Panc1 (cell line): ENCODE results near the gene DNAJA1. TPM values are rescaled to one million over a fixed set of nuclear protein-coding genes. Genes with fewer than 3 reads are reported as not detected.

Experiments used
- ATAC-seq: fragments of 200-7000 bp; cut with Tn5 transposase; 2 replicates; pipeline ENCODE4 v1.9.1; 2020; ENCODE audit warnings: mild to moderate bottlenecking, moderate library complexity
- BruUV-seq: library from RNA; stranded (reverse); fragments of 400-500 nt; replicated peaks from 2 replicates; lab custom pipeline; 2021; lab: Mats Ljungman, UMichigan
- CTCF ChIA-PET: fragments of 300-600 bp; sonication (Branson Sonifier 250); formaldehyde crosslinking; loops from one replicate; lab custom pipeline; 2022; ENCODE audit warnings: antibody characterized with exemption; lab: Charles Lee
- POLR2A ChIA-PET: fragments of 300-600 bp; sonication (Branson Sonifier 250); formaldehyde crosslinking; loops from one replicate; lab custom pipeline; 2022; ENCODE audit warnings: antibody characterized with exemption; lab: Charles Lee
- DNase-seq: peaks from one replicate; pipeline ENCODE4 v3.0.0-alpha.2; 2010; ENCODE audit warnings: low read depth, low spot score
- H3K27ac ChIP-seq: 2 replicates; pipeline ENCODE4 v1.5.1; 2011; ENCODE audit warnings: mild to moderate bottlenecking, low read length, inconsistent platforms
- H3K27me3 ChIP-seq: fragments of 200-500 bp; sonication (Bioruptor generic); 2 replicates; pipeline ENCODE4 v1.6.0; 2014; ENCODE audit warnings: low read length, inconsistent platforms; ENCODE audit not compliant: control insufficient read depth, insufficient read depth
- H3K36me3 ChIP-seq: fragments of 200-500 bp; sonication (Bioruptor generic); 2 replicates; pipeline ENCODE4 v1.5.1; 2014; ENCODE audit warnings: inconsistent platforms, mild to moderate bottlenecking, low read length, moderate library complexity; ENCODE audit not compliant: control insufficient read depth, insufficient read depth
- H3K4me1 ChIP-seq: 2 replicates; pipeline ENCODE4 v1.5.1; 2011; ENCODE audit warnings: inconsistent platforms, mild to moderate bottlenecking, low read length, moderate library complexity; ENCODE audit not compliant: control insufficient read depth, insufficient read depth
- H3K4me3 ChIP-seq, 2 experiments: 2 replicates each; pipeline ENCODE4 v1.5.1; 2011 to 2012; ENCODE audit warnings: low read depth in 2 of 2, low read length in 2 of 2, mild to moderate bottlenecking in 2 of 2, inconsistent platforms in 1 of 2, moderate library complexity in 1 of 2
- H3K9me3 ChIP-seq: fragments of 200-500 bp; sonication (Bioruptor generic); 2 replicates; pipeline ENCODE4 v1.5.1; 2014; ENCODE audit warnings: low read depth, mild to moderate bottlenecking, inconsistent platforms, low read length, moderate library complexity; ENCODE audit not compliant: control insufficient read depth, insufficient read depth
- POLR2AphosphoS5 ChIP-seq: IDR thresholded peaks from 2 replicates; pipeline ENCODE4 v1.6.1; 2012; ENCODE audit warnings: mild to moderate bottlenecking, low read depth, low read length, moderate library complexity
- SIN3A ChIP-seq: IDR thresholded peaks from 2 replicates; pipeline ENCODE4 v1.6.1; 2012; ENCODE audit warnings: low read depth, mild to moderate bottlenecking, low read length, moderate library complexity, borderline replicate concordance; ENCODE audit not compliant: insufficient read depth
- TCF7L2 ChIP-seq: IDR thresholded peaks from 2 replicates; pipeline ENCODE4 v1.6.1; 2011; ENCODE audit warnings: mild to moderate bottlenecking, low read depth, low read length, inconsistent platforms
- in situ Hi-C: cut with HindIII; loops from 2 replicates; pipeline ENCODE4 v1.10.0; 2016; ENCODE audit warnings: low sequenced_read_pairs, low pct_unique_long_range_greater_than_20kb
- intact Hi-C: fragments of 100-400 bp; cut with micrococcal nuclease; formaldehyde crosslinking; loops from one replicate; pipeline ENCODE4 v1.10.0; 2022; ENCODE audit not compliant: unreplicated experiment
- total RNA-seq: library from RNA; stranded (reverse); gene quantifications from one replicate; pipeline ENCODE4 v1.2.1, GENCODE V29; 2021; ENCODE audit not compliant: unreplicated experiment
- TF ChIP-seq, protein P1 (sequence below): fragments of 450-650 bp; IDR thresholded peaks from 2 replicates; pipeline ENCODE4 v1.5.1; 2017; ENCODE audit warnings: mild to moderate bottlenecking
- TF ChIP-seq, protein P2 (sequence below), 2 experiments: IDR thresholded peaks; 2 replicates each; pipeline ENCODE4 v1.6.1; 2011 to 2012; ENCODE audit warnings: low read depth in 2 of 2, control low read depth in 1 of 2, low read length in 1 of 2, mild to moderate bottlenecking in 1 of 2, moderate library complexity in 1 of 2; ENCODE audit not compliant: insufficient read depth in 1 of 2

DNAJA1 gene
- total RNA-seq, 1 experiment from 2014 or later = 246 TPM

DNA sequence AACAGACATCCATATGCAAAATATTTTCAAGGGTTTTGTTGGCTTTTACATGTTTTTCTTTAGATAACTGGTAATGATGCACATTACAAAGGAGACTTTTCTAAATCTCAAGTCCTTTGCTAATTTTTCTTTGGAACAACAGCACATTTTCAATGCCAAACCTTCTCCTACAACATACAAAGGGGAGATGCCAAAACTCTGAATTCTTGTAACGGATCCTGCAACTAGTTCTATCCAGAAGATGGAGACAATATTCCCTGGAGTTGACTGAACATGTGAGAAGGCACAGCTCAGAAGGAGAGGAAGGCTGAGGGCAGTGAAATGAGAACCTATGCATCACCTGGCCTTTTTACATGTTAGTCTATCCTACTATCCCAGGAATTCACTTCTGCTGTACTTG is 21.0 kb downstream of the DNAJA1 start:
- in situ Hi-C loops = no loop called here
- Histone ChIP-seq H3K4me1 (peaks cover 18% of the 10 kb centered on the region), H3K4me3 (no peak overlapping the region), H3K27ac (no peak overlapping the region), H3K36me3 (peaks cover 7% of the 10 kb centered on the region; the same call in 1 of the 2 replicates), H3K27me3 (no peaks in the 10 kb centered on the region), H3K9me3 (no peaks in the 10 kb centered on the region)
- ATAC-seq (no peak), DNase-seq (no peak)
- POLR2A ChIA-PET = interaction anchor here (0.7 kb wide), 1 partner anchor 15 kb away, joined by 5 read pairs; no protein-coding TSS in a partner anchor
- BruUV-seq = no TSS peak
- intact Hi-C loops = no loop called here
- CTCF ChIA-PET = no interaction called here
- TF ChIP-seq TCF7L2 (no peak), POLR2AphosphoS5 (no peak), SIN3A (no peak)
- TF ChIP-seq, protein P1, sequence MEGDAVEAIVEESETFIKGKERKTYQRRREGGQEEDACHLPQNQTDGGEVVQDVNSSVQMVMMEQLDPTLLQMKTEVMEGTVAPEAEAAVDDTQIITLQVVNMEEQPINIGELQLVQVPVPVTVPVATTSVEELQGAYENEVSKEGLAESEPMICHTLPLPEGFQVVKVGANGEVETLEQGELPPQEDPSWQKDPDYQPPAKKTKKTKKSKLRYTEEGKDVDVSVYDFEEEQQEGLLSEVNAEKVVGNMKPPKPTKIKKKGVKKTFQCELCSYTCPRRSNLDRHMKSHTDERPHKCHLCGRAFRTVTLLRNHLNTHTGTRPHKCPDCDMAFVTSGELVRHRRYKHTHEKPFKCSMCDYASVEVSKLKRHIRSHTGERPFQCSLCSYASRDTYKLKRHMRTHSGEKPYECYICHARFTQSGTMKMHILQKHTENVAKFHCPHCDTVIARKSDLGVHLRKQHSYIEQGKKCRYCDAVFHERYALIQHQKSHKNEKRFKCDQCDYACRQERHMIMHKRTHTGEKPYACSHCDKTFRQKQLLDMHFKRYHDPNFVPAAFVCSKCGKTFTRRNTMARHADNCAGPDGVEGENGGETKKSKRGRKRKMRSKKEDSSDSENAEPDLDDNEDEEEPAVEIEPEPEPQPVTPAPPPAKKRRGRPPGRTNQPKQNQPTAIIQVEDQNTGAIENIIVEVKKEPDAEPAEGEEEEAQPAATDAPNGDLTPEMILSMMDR = no peak
- TF ChIP-seq, protein P2, sequence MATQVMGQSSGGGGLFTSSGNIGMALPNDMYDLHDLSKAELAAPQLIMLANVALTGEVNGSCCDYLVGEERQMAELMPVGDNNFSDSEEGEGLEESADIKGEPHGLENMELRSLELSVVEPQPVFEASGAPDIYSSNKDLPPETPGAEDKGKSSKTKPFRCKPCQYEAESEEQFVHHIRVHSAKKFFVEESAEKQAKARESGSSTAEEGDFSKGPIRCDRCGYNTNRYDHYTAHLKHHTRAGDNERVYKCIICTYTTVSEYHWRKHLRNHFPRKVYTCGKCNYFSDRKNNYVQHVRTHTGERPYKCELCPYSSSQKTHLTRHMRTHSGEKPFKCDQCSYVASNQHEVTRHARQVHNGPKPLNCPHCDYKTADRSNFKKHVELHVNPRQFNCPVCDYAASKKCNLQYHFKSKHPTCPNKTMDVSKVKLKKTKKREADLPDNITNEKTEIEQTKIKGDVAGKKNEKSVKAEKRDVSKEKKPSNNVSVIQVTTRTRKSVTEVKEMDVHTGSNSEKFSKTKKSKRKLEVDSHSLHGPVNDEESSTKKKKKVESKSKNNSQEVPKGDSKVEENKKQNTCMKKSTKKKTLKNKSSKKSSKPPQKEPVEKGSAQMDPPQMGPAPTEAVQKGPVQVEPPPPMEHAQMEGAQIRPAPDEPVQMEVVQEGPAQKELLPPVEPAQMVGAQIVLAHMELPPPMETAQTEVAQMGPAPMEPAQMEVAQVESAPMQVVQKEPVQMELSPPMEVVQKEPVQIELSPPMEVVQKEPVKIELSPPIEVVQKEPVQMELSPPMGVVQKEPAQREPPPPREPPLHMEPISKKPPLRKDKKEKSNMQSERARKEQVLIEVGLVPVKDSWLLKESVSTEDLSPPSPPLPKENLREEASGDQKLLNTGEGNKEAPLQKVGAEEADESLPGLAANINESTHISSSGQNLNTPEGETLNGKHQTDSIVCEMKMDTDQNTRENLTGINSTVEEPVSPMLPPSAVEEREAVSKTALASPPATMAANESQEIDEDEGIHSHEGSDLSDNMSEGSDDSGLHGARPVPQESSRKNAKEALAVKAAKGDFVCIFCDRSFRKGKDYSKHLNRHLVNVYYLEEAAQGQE (IDR thresholded peaks at IDR 0.05; ENCODE audit: insufficient read depth in 1 of 2, low read depth in 2 of 2, low read length in 1 of 2) = no peak

DNA sequence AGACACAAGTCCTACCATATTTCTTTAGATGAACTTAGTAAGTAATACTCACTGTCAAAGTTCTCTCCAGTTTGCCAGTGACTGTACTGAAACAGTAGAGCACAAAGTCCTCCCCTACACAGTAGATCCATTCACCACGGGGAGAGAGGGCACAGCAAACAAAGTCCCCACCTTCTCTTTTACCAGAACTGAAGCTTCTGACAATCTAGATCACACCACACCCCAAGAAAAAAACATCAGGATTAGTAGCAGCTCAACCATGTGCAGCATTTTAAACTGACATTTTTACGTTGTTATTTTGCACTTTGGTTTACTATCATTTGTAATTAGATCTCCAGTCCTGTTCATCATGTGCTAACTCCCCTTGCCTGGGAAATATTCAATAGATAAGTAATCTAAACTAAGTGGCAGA is 23.0 kb downstream of the DNAJA1 start:
- Histone ChIP-seq H3K4me3 (no peak overlapping the region), H3K4me1 (peaks cover 15% of the 10 kb centered on the region), H3K36me3 (peaks cover 13% of the 10 kb centered on the region), H3K27me3 (no peaks in the 10 kb centered on the region), H3K27ac (no peak overlapping the region), H3K9me3 (no peaks in the 10 kb centered on the region)
- ATAC-seq = no peak
- ChIA-PET POLR2A (no interaction called here), CTCF (no interaction called here)
- in situ Hi-C loops = no loop called here
- TF ChIP-seq, protein P2 (IDR thresholded peaks at IDR 0.05; ENCODE audit: insufficient read depth in 1 of 2, low read depth in 2 of 2, low read length in 1 of 2) = no peak
- no peak for TF ChIP-seq SIN3A
- no peak for TF ChIP-seq TCF7L2
- TF ChIP-seq, protein P1 = no peak
- TF ChIP-seq POLR2AphosphoS5 = no peak
- intact Hi-C loops = no loop called here
- no peak for DNase-seq
- BruUV-seq = no TSS peak
